Upper lobe of left lung (tissue), 6 donors: Measurements from ENCODE around the gene DNAH17. TPM values are rescaled to one million over a fixed set of nuclear protein-coding genes. Genes with fewer than 3 reads are reported as not detected.

Experiments
- ATAC-seq, 2 donors: fragments of 200-7000 bp; cut with Tn5 transposase; one replicate each; pipeline ENCODE4 v1.9.1; 2022; ENCODE audit warnings: mild to moderate bottlenecking in 2 of 2, moderate library complexity in 2 of 2; ENCODE audit not compliant: low FRiP score in 2 of 2
- DNase-seq, 2 donors: peaks; one replicate each; pipeline ENCODE4 v3.0.0-alpha.2; 2019 to 2020
- H3K27ac ChIP-seq, 4 donors: fragments of 200-600 bp; sonication (generic); one replicate each; pipeline ENCODE4 v1.5.1; 2016 to 2019
- H3K27me3 ChIP-seq, 4 donors: fragments of 200-600 bp; sonication (generic); one replicate each; pipeline ENCODE4 v1.5.1; 2017 to 2019
- H3K36me3 ChIP-seq, 4 donors: fragments of 200-600 bp; sonication (generic); one replicate each; pipeline ENCODE4 v1.5.1; 2016 to 2019
- H3K4me1 ChIP-seq, 4 donors: fragments of 200-600 bp; sonication (generic); one replicate each; pipeline ENCODE4 v1.5.1; 2018 to 2019
- H3K4me3 ChIP-seq, 4 donors: fragments of 200-600 bp; sonication (generic); one replicate each; pipeline ENCODE4 v1.5.1; 2017 to 2019; ENCODE audit warnings: mild to moderate bottlenecking in 2 of 4, moderate library complexity in 1 of 4
- H3K9me3 ChIP-seq, 4 donors: fragments of 200-600 bp; sonication (generic); one replicate each; pipeline ENCODE4 v1.5.1; 2018 to 2019
- CTCF ChIP-seq, 6 experiments: fragments of 450-650 bp in 4 of 6; fragments of 200-600 bp in 2 of 6; sonication (generic) in 2 of 6; IDR thresholded peaks; one replicate each; pipeline ENCODE4 v1.5.1; 2016 to 2019; ENCODE audit warnings: antibody characterized with exemption in 6 of 6
- EP300 ChIP-seq, 4 donors: sonication (generic); formaldehyde crosslinking; IDR thresholded peaks; one replicate each; pipeline ENCODE4 v1.5.1; 2017; ENCODE audit warnings: antibody characterized with exemption in 4 of 4, control low read depth in 2 of 4
- POLR2A ChIP-seq, 4 donors: fragments of 450-650 bp; IDR thresholded peaks; one replicate each; pipeline ENCODE4 v1.5.1; 2016 to 2017; ENCODE audit warnings: antibody characterized with exemption in 4 of 4, mild to moderate bottlenecking in 2 of 4
- POLR2AphosphoS5 ChIP-seq, 2 donors: sonication (generic); formaldehyde crosslinking; IDR thresholded peaks; one replicate each; pipeline ENCODE4 v1.5.1; 2017; ENCODE audit warnings: antibody characterized with exemption in 2 of 2
- WGBS, 2 donors: methylation state at CpG; one replicate each; pipeline ENCODE4 v1.1.5; 2017 to 2018; 5-methylcytosine and 5-hydroxymethylcytosine counted together
- total RNA-seq, 6 donors: library from RNA; depleted of rRNA in 4 of 6; stranded (reverse); fragments of >200 nt in 4 of 6; gene quantifications; one replicate each; pipeline versions ENCODE4 v1.1.0 to v1.2.1, GENCODE V29; 2016 to 2021
- donor health status: DM: no; HTN: no; CAD: no; lungs with moderate emphysema.
- donor health status: DM: no; HTN: yes; CAD: no; lungs with severe emphysema.

DNAH17 gene
- total RNA-seq, 6 donors from 2014 or later, result 2.0 to 21.0 (median 3.7) TPM

DNA sequence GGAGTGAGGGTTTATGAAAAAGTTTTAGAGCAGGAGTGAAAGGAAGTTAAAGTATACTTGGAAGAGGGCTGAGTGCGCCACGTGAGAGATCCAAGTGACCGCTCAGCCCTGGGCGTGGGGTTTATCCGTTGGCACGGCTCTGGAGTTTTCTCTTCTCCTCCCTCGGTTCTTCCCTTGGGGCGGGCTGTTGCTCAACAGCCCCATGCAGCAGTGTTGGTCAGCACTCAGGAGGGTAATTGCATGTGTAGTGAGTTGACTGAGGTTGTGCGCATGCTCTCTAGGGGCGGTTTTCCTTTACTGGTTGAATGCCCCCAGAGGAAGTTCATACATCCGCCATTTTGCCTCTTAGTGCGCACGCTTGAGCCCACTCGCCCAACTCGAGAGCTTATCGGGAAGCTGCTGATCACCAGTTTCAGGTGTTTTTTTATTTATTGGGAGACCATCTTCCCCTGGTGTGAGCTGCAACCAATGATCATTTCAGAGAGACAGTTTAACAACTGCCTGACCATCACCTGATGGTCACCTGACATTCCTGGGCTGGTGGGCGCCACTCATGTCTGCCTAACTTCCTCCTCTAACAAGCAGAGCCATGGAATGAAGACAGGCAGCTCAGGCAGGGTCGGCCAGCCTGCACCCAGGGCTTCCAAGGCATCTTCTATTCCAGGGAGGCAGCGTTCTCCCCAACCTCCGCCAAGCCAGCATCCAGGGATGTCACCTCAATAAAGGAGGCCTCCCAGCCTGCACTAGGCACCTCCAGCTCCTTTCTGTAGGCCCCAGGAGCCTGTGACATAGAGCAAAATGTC lies 41.3 kb upstream of the DNAH17 start:
- TF ChIP-seq CTCF (IDR thresholded peaks at IDR 0.05), result no peak
- no peak for TF ChIP-seq POLR2AphosphoS5 (IDR thresholded peaks at IDR 0.05)
- no peak for TF ChIP-seq EP300 (IDR thresholded peaks at IDR 0.05)
- no peak for TF ChIP-seq POLR2A (IDR thresholded peaks at IDR 0.05)
- Histone ChIP-seq H3K4me3 (no peak overlapping the region), H3K27me3 (no peaks in the 10 kb centered on the region), H3K27ac (no peak overlapping the region), H3K9me3 (no peaks in the 10 kb centered on the region), H3K4me1 (no peaks in the 10 kb centered on the region), H3K36me3 (no peaks in the 10 kb centered on the region)
- WGBS, 2 donors, result 88 to 95% methylated on average over 20 of the region's 20 CpGs
- DNase-seq (no peak), ATAC-seq (peak in 1 of 2 donors; percentile 66)

- WGBS, 2 donors, result 82 to 86% methylated on average over 7 to 8 of the region's 8 CpGs
- Histone ChIP-seq H3K4me3 (no peak overlapping the region), H3K4me1 (no peaks in the 10 kb centered on the region), H3K27me3 (no peaks in the 10 kb centered on the region), H3K36me3 (no peaks in the 10 kb centered on the region), H3K27ac (peak overlapping the region in 1 of 4 donors; percentile 13), H3K9me3 (no peaks in the 10 kb centered on the region)
- ATAC-seq (no peak), DNase-seq (no peak)
- no peak for TF ChIP-seq POLR2A (IDR thresholded peaks at IDR 0.05)
- TF ChIP-seq EP300 (IDR thresholded peaks at IDR 0.05), result no peak
- TF ChIP-seq CTCF (IDR thresholded peaks at IDR 0.05), result no peak
- TF ChIP-seq POLR2AphosphoS5 (IDR thresholded peaks at IDR 0.05), result no peak
Observed at GRCh38 chr17:78617511-78618061, 40.4 kb upstream of the DNAH17 start.

GRCh38 chr17:78616946-78617345 lies 39.8 kb upstream of the DNAH17 start:
- no peaks in the 10 kb centered on the region for H3K4me1 ChIP-seq
- H3K36me3 ChIP-seq, result no peaks in the 10 kb centered on the region
- ATAC-seq (no peak), DNase-seq (no peak)
- 93% methylated on average over 8 to 13 of the region's 13 CpGs for WGBS, 2 donors
- TF ChIP-seq CTCF (IDR thresholded peaks at IDR 0.05), result no peak
- no peak for TF ChIP-seq POLR2AphosphoS5 (IDR thresholded peaks at IDR 0.05)
- TF ChIP-seq EP300 (IDR thresholded peaks at IDR 0.05), result no peak
- TF ChIP-seq POLR2A (IDR thresholded peaks at IDR 0.05), result no peak
- no peak overlapping the region for H3K27ac ChIP-seq
- H3K9me3 ChIP-seq, result no peaks in the 10 kb centered on the region
- no peaks in the 10 kb centered on the region for H3K27me3 ChIP-seq
- no peak overlapping the region for H3K4me3 ChIP-seq

DNA sequence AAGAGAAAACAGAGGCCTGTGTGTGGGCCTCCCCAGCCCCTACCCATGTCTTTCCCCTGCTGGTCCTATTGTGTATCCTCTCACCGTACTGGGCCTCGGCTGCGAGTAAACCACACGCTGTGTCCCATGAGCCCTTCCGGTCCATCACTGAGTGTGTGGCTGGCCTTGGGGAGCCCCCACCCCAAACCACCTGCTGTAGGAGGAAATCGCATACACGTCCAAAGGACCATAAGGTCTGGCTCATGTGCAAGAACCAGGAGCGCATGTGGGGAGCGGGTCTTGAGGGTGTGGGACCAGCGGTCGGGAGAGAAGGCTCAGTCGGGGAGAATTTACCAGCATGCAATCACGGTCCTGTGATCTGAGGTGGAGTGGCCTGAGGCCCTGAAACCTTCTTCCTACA lies 38.4 kb upstream of the DNAH17 start:
- Histone ChIP-seq H3K4me1 (no peaks in the 10 kb centered on the region), H3K27me3 (no peaks in the 10 kb centered on the region), H3K27ac (no peak overlapping the region), H3K9me3 (no peaks in the 10 kb centered on the region), H3K4me3 (no peak overlapping the region), H3K36me3 (no peaks in the 10 kb centered on the region)
- no peak for TF ChIP-seq EP300 (IDR thresholded peaks at IDR 0.05)
- 90 to 91% methylated on average over 13 of the region's 13 CpGs for WGBS, 2 donors
- ATAC-seq, result no peak
- DNase-seq, result no peak

DNA sequence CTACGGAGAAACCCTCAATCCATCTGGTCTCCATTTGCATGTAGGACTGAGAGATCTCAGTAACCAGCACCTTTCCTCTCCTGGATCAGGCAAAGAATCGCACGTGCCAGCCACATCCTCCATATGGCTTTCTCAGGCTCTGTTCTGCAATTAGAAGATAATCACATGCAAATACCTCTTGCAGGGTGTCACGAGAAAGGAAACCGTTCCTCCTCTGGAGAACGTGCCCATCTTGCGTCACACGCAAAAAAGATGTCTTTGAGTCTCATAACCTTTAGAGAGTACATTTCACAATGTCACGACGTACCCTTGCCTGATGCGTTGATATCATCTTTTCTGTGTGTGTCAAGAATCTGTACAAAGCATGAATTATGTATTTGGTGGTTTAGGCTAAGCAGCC lies 36.2 kb upstream of the DNAH17 start:
- no peaks in the 10 kb centered on the region for H3K27me3 ChIP-seq
- ATAC-seq (no peak), DNase-seq (peak in 1 of 2 donors; percentile 33)
- 75% methylated on average over 10 to 11 of the region's 11 CpGs for WGBS, 2 donors
- no peak overlapping the region for H3K4me3 ChIP-seq
- no peak overlapping the region for H3K27ac ChIP-seq
- H3K9me3 ChIP-seq, result no peaks in the 10 kb centered on the region
- no peaks in the 10 kb centered on the region for H3K36me3 ChIP-seq
- TF ChIP-seq POLR2AphosphoS5 (IDR thresholded peaks at IDR 0.05), result peak in 1 of 2 donors; percentile 53
- TF ChIP-seq CTCF (IDR thresholded peaks at IDR 0.05), result no peak
- no peak for TF ChIP-seq POLR2A (IDR thresholded peaks at IDR 0.05)
- H3K4me1 ChIP-seq, result no peaks in the 10 kb centered on the region
